NCI-H774 (cell line): ENCODE data around the gene IGF1R.
"Not testable (repeated sequence)": the region's sequence is repeated elsewhere in the genome, so short reads cannot be mapped to it uniquely, and the experiment has no call there.

Source experiments
- DNase-seq: peaks from one replicate; lab custom pipeline; 2025; lab: John Stamatoyannopoulos, UW

IGF1R gene

GRCh38 chr15:98997755-98998154 lies 349.4 kb downstream of the IGF1R start:
- no peak for DNase-seq

- DNase-seq, result no peak
Observed at GRCh38 chr15:98998279-98998678, 349.9 kb downstream of the IGF1R start.

- DNase-seq, result no peak
Observed at GRCh38 chr15:98999233-98999632, 350.9 kb downstream of the IGF1R start.

DNA sequence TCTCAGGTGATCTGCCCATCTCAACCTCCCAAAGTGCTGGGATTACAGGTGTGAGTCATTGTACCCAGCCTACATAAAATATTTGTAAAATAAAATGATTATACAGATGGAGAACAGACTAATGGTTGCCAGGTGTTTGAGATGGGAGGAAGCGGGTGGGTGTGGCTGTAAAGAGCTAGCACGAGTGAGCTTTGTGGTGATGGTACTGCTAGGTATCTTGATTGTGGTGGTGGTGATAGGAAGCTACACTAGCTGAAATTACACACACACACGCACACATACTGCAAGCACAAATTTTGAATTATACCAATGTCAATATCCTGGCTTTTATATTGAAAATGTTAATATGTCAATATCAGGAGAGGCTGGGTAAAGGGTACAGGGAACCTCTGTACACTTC lies 353.9 kb downstream of the IGF1R start:
- no peak for DNase-seq

DNA sequence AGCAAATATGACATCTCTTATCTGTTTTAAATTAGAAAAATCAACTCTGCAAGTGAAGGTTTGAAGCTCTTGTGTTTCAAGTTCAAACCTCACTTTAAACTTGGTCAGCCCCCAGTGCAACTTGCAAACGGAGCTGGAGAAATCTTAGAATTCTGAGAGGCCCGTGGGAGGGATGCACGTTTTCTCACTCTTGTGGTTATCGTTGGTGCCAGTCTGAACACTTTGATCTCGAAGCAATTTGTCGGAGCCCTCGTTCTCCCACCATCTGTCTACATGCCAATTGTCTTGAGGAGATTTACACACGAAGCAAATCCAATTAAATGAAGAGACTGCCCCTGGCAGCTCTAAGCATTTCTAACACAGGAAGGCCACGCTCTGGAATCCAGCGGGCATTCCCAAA lies 355.0 kb downstream of the IGF1R start:
- DNase-seq, result not testable (repeated sequence)

GRCh38 chr15:99004998-99005974 lies 356.9 kb downstream of the IGF1R start:
- not testable (repeated sequence) for DNase-seq

DNA sequence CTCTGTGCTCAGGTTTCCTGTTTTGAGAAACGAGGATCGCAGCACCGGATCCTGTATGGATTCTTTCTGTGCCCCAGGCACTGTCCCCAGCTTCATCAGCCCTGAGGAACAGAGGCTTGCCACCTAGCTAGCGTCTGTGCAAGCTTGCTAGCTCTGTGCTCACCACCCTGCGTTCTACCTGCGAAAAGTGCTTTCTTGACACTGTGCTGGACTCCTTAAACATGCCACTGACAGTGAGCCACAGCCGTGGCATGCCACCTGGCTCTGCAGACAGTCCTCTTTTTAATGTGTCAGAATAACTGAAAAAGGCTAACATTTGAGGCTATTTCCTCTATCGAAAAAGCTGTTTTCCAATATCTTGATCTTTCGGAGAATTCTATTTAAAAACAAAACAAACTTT lies 357.8 kb downstream of the IGF1R start:
- no peak for DNase-seq

DNA sequence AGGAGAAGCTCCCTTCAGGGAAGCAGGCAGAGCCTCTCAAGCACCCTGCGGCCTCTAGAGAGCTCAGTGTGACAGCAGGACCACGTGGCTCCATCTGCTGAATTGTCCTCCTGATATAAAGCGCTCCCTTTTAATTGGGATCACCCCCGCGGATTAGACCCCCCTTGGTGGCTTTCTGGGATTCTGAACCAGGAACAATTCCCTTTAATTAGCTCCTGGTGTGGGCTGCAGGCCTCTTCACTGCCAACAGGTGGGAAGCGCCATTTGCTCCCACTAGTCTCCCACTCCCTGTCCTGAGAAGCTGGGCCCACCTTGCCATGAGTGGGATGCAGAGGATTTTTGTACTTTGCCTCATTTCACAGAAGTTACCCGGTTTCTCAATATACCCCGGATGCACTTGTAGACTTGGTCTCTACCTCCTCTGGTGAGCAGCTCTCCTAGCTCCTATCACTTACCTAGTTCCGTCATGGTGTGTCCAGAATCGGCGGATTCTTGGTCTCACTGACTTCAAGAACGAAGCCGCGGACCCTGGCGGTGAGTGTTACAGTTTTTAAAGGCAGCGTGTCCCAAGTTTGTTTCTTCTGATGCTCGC lies 358.7 kb downstream of the IGF1R start:
- DNase-seq, result no peak

- no peak for DNase-seq
Observed at GRCh38 chr15:99009741-99010330, 361.5 kb downstream of the IGF1R start.

DNA sequence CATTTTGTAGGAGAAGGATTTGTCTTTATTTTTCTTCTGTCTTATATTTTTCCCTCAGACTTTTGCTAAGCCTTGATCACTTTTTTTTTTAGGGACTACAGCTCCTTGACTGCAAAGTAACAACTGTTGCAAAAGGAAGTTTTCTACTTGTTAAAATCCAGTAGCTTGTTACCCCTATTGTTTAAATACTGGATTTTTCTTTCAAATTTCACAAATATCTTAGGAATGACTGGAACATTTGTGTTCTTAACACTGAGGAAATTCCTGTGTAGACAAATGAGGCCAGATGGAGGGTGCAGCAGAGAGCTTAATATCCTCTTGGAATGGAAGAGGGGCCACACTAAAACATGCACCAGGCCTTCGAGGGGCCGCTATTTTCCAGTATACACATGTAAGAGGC lies 362.4 kb downstream of the IGF1R start:
- no peak for DNase-seq
